SK-N-SH (cell line): ENCODE results near the gene ZFAND6.
"Not testable (repeated sequence)": the region's sequence is repeated elsewhere in the genome, so short reads cannot be mapped to it uniquely, and the experiment has no call there.

Experiments used
- EZH2phosphoT487 ChIP-seq: fragments of 200-600 bp; sonication (generic); IDR thresholded peaks from 2 replicates; pipeline ENCODE4 v1.6.1; 2017; ENCODE audit warnings: low read depth, mixed run types, mild to moderate bottlenecking, antibody characterized with exemption, moderate library complexity, borderline replicate concordance
- GABPA ChIP-seq: IDR thresholded peaks from 2 replicates; pipeline ENCODE4 v1.4.0; 2012; ENCODE audit warnings: low read depth, mild to moderate bottlenecking
- JUND ChIP-seq: IDR thresholded peaks from 2 replicates; pipeline ENCODE4 v1.4.0; 2012
- NRF1 ChIP-seq: IDR thresholded peaks from 2 replicates; pipeline ENCODE4 v1.6.1; 2012; ENCODE audit warnings: low read depth, mild to moderate bottlenecking, low read length
- SIN3A ChIP-seq: IDR thresholded peaks from 2 replicates; pipeline ENCODE4 v1.6.1; 2012; ENCODE audit warnings: low read depth, mild to moderate bottlenecking, low read length, moderate library complexity, borderline replicate concordance
- YY1 ChIP-seq: IDR thresholded peaks from 2 replicates; pipeline ENCODE4 v1.4.0; 2012; ENCODE audit warnings: low read depth, mild to moderate bottlenecking
- TF ChIP-seq, protein P1 (sequence below): fragments of 200-600 bp; sonication (generic); IDR thresholded peaks from 2 replicates; pipeline ENCODE4 v1.6.1; 2017; ENCODE audit warnings: antibody characterized with exemption, mild to moderate bottlenecking, moderate library complexity
- TF ChIP-seq, protein P2 (sequence below): IDR thresholded peaks from 2 replicates; pipeline ENCODE4 v1.4.0; 2012; ENCODE audit warnings: low read depth
- TF ChIP-seq, protein P3 (sequence below): fragments of 150-350 bp; IDR thresholded peaks from 2 replicates; pipeline ENCODE4 v1.6.1; 2017; ENCODE audit warnings: antibody characterized with exemption, low read length, low read depth, borderline replicate concordance

DNA sequence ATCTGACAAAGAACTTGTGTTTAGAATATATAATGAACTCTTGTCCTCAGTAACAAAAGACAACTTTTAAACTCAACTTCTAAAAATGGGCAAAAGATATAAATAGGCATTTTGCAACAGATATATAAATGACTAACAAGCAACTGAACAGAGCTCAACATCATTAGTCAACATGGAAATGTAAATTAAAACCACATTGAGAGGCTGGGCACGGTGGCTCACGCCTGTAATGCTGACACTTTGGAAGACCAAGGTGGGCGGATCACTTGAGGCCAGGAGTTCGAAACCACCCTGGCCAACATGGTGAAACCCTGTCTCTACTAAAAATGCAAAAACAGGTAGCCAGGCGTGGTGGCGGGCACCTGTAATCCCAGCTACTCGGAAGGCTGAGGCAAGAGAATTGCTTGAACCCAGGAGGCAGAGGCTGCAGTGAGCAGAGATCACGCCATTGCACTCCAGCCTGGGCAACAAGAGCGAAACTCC is 48.4 kb upstream of the ZFAND6 start:
- not testable (repeated sequence) for TF ChIP-seq GABPA, EZH2phosphoT487, JUND, YY1, NRF1, SIN3A
- TF ChIP-seq, protein P1, sequence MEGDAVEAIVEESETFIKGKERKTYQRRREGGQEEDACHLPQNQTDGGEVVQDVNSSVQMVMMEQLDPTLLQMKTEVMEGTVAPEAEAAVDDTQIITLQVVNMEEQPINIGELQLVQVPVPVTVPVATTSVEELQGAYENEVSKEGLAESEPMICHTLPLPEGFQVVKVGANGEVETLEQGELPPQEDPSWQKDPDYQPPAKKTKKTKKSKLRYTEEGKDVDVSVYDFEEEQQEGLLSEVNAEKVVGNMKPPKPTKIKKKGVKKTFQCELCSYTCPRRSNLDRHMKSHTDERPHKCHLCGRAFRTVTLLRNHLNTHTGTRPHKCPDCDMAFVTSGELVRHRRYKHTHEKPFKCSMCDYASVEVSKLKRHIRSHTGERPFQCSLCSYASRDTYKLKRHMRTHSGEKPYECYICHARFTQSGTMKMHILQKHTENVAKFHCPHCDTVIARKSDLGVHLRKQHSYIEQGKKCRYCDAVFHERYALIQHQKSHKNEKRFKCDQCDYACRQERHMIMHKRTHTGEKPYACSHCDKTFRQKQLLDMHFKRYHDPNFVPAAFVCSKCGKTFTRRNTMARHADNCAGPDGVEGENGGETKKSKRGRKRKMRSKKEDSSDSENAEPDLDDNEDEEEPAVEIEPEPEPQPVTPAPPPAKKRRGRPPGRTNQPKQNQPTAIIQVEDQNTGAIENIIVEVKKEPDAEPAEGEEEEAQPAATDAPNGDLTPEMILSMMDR: not testable (repeated sequence)
- TF ChIP-seq, protein P2, sequence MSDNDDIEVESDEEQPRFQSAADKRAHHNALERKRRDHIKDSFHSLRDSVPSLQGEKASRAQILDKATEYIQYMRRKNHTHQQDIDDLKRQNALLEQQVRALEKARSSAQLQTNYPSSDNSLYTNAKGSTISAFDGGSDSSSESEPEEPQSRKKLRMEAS: 0 out of 2 replicates have a peak, but pooled peaks have one; percentile 19
- TF ChIP-seq, protein P3, sequence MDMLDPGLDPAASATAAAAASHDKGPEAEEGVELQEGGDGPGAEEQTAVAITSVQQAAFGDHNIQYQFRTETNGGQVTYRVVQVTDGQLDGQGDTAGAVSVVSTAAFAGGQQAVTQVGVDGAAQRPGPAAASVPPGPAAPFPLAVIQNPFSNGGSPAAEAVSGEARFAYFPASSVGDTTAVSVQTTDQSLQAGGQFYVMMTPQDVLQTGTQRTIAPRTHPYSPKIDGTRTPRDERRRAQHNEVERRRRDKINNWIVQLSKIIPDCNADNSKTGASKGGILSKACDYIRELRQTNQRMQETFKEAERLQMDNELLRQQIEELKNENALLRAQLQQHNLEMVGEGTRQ: not testable (repeated sequence)
